Non-pigmented ciliary epithelial cell (primary cell): ENCODE results near the gene ATP6V1F.

Source experiments
- DNase-seq: peaks from one replicate; pipeline ENCODE4 v3.0.0-alpha.2; 2010; ENCODE audit warnings: low read depth

The ATP6V1F gene

GRCh38 chr7:128867842-128868623 lies 5.4 kb downstream of the ATP6V1F start:
- no peak for DNase-seq

- DNase-seq, result no peak
Observed at GRCh38 chr7:128868624-128869137, 6.0 kb downstream of the ATP6V1F start.

GRCh38 chr7:128869138-128869943 lies 6.7 kb downstream of the ATP6V1F start:
- no peak for DNase-seq

GRCh38 chr7:128869944-128870285 lies 7.3 kb downstream of the ATP6V1F start:
- no peak for DNase-seq

- DNase-seq, result no peak
Observed at GRCh38 chr7:128871050-128871449, 8.4 kb downstream of the ATP6V1F start.

GRCh38 chr7:128872394-128872824 lies 9.8 kb downstream of the ATP6V1F start:
- DNase-seq, result no peak

- no peak for DNase-seq
Observed at GRCh38 chr7:128873234-128873633, 10.6 kb downstream of the ATP6V1F start.

GRCh38 chr7:128874140-128875031 lies 11.7 kb downstream of the ATP6V1F start:
- DNase-seq, result no peak

GRCh38 chr7:128875523-128875948 lies 12.9 kb downstream of the ATP6V1F start:
- no peak for DNase-seq

- DNase-seq, result no peak
Observed at GRCh38 chr7:128876127-128876526, 13.5 kb downstream of the ATP6V1F start.

- no peak for DNase-seq
Observed at GRCh38 chr7:128876586-128876977, 13.9 kb downstream of the ATP6V1F start.

GRCh38 chr7:128876978-128877755 lies 14.5 kb downstream of the ATP6V1F start:
- no peak for DNase-seq

GRCh38 chr7:128877756-128878120 lies 15.1 kb downstream of the ATP6V1F start:
- no peak for DNase-seq

- no peak for DNase-seq
Observed at GRCh38 chr7:128878226-128879105, 15.8 kb downstream of the ATP6V1F start.

- DNase-seq, result no peak
Observed at GRCh38 chr7:128879461-128879938, 16.8 kb downstream of the ATP6V1F start.

GRCh38 chr7:128879939-128880746 lies 17.5 kb downstream of the ATP6V1F start:
- no peak for DNase-seq

GRCh38 chr7:128880791-128881457 lies 18.3 kb downstream of the ATP6V1F start:
- no peak for DNase-seq

- DNase-seq, result no peak
Observed at GRCh38 chr7:128881458-128882125, 18.9 kb downstream of the ATP6V1F start.
